ENCODE data around the gene CACUL1.
"Not testable (repeated sequence)": the region's sequence is repeated elsewhere in the genome, so short reads cannot be mapped to it uniquely, and the experiment has no call there.

The CACUL1 gene

GRCh38 chr10:118663176-118663575 lies 91.6 kb downstream of the CACUL1 start:
- DNase-seq (ENCODE audit: low read depth in 1 of 2, low spot score in 1 of 2), result no peak
- no peak for TF ChIP-seq JUND (IDR thresholded peaks at IDR 0.05; ENCODE audit: low read depth)
- in situ Hi-C loops (cut with HindIII; ENCODE audit: low pct_unique_long_range_greater_than_20kb, low sequenced_read_pairs), result no loop called here

- TF ChIP-seq JUND (IDR thresholded peaks at IDR 0.05; ENCODE audit: low read depth), result no peak
- no peak for DNase-seq (ENCODE audit: low read depth in 1 of 2, low spot score in 1 of 2)
- in situ Hi-C loops (cut with HindIII; ENCODE audit: low pct_unique_long_range_greater_than_20kb, low sequenced_read_pairs), result no loop called here
Observed at GRCh38 chr10:118662228-118663035, 92.3 kb downstream of the CACUL1 start.

DNA sequence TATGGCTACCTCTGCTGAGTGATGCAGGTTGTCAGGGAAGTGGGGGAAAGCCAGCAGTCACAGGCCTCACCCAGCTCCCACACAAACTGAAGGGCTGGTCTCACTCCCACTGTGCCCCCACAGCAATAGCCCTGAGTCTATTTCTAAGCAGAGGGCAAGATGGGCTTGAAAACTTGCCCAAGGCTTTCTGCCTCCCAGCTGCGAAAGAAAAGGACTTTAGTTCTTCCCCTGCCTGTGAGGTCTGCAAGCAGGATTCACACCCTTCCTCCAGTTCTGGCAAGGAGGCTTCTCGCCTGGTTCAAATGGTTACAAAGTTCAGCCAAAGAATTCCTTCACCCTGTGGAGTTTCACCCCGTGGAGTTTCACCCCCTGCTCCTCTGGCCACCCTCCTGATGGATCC lies 96.0 kb downstream of the CACUL1 start:
- TF ChIP-seq JUND (IDR thresholded peaks at IDR 0.05; ENCODE audit: low read depth), result no peak
- in situ Hi-C loops (cut with HindIII; ENCODE audit: low pct_unique_long_range_greater_than_20kb, low sequenced_read_pairs), result no loop called here
- DNase-seq (ENCODE audit: low read depth in 1 of 2, low spot score in 1 of 2), result no peak

DNA sequence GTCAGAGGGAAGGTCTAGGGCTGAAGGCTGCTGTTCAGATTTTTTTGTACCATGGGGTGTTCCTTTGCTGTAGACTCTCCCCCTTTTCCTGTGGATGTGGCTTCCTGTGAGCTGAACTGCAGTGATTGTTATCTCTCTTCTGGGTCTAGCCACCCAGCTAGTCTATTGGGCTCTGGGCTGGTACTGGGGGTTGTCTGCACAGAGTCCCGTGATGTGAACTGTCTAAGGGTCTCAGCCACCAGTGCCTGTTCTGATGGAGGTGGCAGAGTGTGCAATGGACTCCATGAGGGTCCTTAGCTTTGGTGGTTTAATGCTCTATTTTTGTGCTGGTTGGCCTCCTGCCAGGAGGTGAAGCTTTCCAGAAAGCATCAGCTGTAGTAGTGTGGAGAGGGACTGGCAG lies 96.6 kb downstream of the CACUL1 start:
- DNase-seq (ENCODE audit: low read depth in 1 of 2, low spot score in 1 of 2); in situ Hi-C loops (cut with HindIII; ENCODE audit: low pct_unique_long_range_greater_than_20kb, low sequenced_read_pairs): not testable (repeated sequence)

DNA sequence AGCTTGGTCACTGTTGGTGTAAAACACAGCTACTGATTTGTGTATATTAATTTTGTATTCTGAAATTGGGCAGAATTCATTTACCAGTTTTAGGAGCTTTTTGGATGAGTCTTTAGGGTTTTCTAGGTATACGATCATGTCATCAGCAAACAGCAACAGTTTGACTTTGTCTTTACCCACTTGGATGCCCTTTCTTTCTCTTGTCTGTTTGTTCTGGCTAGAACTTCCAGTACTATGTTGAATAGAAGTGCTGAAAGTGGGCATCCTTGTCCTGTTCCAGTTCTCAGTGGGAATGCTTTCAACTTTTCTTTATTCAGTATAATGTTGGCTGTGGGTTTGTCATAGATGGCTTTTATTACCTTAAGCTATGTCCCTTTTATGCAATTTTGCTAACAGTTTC lies 109.5 kb downstream of the CACUL1 start:
- DNase-seq (ENCODE audit: low read depth in 1 of 2, low spot score in 1 of 2); in situ Hi-C loops (cut with HindIII; ENCODE audit: low pct_unique_long_range_greater_than_20kb, low sequenced_read_pairs): not testable (repeated sequence)

DNA sequence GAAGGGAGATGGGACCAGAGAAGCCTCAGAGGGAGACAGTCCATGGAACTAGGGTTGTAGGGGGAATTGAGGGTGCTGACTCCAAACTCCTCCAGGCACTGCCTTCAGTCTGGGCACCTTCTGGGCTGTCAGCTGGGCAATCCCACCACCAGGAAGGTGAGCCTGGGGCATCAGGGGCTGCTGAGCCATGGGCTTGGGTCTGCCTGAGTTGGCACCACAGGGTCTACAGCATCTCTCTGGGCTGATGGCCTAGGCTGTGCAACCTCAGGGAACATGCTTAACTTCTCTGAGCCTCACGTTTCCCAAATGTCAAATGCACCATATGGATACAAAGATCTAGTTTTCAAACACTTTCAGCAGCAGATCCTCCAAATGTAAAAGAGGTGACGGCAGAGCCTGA lies 112.5 kb downstream of the CACUL1 start:
- in situ Hi-C loops (cut with HindIII; ENCODE audit: low pct_unique_long_range_greater_than_20kb, low sequenced_read_pairs), result no loop called here
- no peak for TF ChIP-seq JUND (IDR thresholded peaks at IDR 0.05; ENCODE audit: low read depth)
- no peak for DNase-seq (ENCODE audit: low read depth in 1 of 2, low spot score in 1 of 2)

GRCh38 chr10:118638680-118639079 lies 116.1 kb downstream of the CACUL1 start:
- in situ Hi-C loops (cut with HindIII; ENCODE audit: low pct_unique_long_range_greater_than_20kb, low sequenced_read_pairs), result no loop called here
- TF ChIP-seq JUND (IDR thresholded peaks at IDR 0.05; ENCODE audit: low read depth), result no peak
- DNase-seq (ENCODE audit: low read depth in 1 of 2, low spot score in 1 of 2), result no peak

DNA sequence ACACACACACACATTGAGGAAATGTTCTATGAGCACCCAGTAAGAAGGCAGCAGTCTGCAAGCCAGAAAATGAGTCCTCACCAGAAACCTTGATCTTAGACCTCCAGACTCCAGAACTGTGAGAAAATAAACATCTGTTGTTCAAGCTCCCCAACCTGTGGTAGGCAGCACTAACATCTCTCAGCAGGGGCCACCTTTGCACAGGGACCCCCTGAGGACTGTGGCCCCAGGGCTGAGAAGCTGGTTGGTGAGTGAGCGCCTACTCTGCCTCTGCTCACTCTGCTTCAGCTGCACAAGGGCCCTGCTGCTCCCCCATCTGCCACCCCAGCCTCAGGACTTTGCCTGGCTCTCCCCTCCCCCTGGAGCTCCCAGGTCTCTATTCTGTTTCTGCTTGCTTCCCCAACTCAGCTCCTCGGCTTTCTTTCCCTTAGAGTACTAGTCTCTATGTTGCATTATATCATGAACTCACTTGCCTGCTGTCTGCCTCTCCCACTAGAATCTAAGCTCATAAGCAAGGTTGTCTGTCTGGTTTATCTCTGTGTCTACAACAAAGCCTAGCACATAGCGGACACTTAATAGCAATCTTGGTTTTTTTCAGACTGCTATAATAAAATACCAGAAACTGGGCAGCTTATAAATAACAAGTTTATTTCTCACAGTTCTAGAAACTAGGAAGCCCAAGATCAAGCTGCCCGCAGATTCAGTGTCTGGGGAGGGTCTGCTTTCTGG lies 118.9 kb downstream of the CACUL1 start:
- no peak for TF ChIP-seq JUND (IDR thresholded peaks at IDR 0.05; ENCODE audit: low read depth)
- DNase-seq (ENCODE audit: low read depth in 1 of 2, low spot score in 1 of 2), result no peak
- in situ Hi-C loops (cut with HindIII; ENCODE audit: low pct_unique_long_range_greater_than_20kb, low sequenced_read_pairs), result no loop called here

DNA sequence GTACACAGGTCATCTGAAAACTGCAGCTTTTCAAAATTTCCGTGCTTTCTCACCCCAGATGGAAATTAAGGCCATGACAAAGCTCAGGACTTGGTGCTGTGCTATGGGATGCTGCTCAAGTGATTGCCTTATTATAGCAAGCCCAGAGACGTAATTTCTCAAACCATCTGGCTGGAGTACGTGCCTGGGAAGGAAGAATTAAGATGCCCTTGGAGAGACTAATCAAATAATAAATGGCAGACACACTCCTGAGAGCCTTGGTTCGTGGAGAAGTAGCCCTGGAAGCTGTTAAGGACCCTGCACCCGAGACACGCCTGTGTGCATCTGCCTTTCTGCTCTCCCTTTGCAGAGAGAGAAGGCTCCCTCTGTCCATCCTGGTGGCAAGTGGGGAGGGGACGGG lies 121.0 kb downstream of the CACUL1 start:
- TF ChIP-seq JUND (IDR thresholded peaks at IDR 0.05; ENCODE audit: low read depth), result no peak
- DNase-seq (ENCODE audit: low read depth in 1 of 2, low spot score in 1 of 2), result no peak
- in situ Hi-C loops (cut with HindIII; ENCODE audit: low pct_unique_long_range_greater_than_20kb, low sequenced_read_pairs), result no loop called here

DNA sequence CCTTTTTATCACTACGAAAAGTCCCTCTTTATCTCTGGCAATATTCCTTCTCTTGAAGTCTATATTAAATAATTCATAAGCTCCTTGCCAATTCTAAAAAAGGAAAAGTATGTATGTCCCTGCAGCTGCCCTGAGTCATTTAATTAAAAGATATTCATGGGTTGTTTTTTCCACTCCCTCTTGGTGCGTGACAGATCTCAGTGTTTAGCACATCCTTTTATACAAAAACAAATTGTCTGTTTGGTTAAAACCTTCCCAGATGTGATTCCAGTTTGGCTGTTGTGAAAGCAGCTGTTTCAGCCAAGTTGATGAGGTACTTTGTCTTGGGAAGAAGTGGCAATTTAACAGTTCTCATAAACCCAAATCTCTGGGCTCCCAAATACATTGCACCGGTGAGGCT lies 125.6 kb downstream of the CACUL1 start:
- no peak for DNase-seq (ENCODE audit: low read depth in 1 of 2, low spot score in 1 of 2)
- no peak for TF ChIP-seq JUND (IDR thresholded peaks at IDR 0.05; ENCODE audit: low read depth)
- in situ Hi-C loops (cut with HindIII; ENCODE audit: low pct_unique_long_range_greater_than_20kb, low sequenced_read_pairs), result no loop called here

GRCh38 chr10:118628397-118628796 lies 126.4 kb downstream of the CACUL1 start:
- no peak for TF ChIP-seq JUND (IDR thresholded peaks at IDR 0.05; ENCODE audit: low read depth)
- in situ Hi-C loops (cut with HindIII; ENCODE audit: low pct_unique_long_range_greater_than_20kb, low sequenced_read_pairs), result no loop called here

GRCh38 chr10:118626953-118627352 lies 127.8 kb downstream of the CACUL1 start:
- DNase-seq (ENCODE audit: low read depth in 1 of 2, low spot score in 1 of 2), result no peak
- in situ Hi-C loops (cut with HindIII; ENCODE audit: low pct_unique_long_range_greater_than_20kb, low sequenced_read_pairs), result no loop called here

More at GRCh38 chr10:118628397-118628796, 126.4 kb downstream of the CACUL1 start:
- DNase-seq (ENCODE audit: low read depth in 1 of 2, low spot score in 1 of 2), result no peak

More at GRCh38 chr10:118626953-118627352, 127.8 kb downstream of the CACUL1 start:
- TF ChIP-seq JUND (IDR thresholded peaks at IDR 0.05; ENCODE audit: low read depth), result no peak
